GM19240 (cell line): ENCODE measurements around the gene SFXN5.
"Not testable (repeated sequence)": the region's sequence is repeated elsewhere in the genome, so short reads cannot be mapped to it uniquely, and the experiment has no call there.

Source experiments
- DNase-seq: peaks from one replicate; pipeline ENCODE4 v3.0.0; 2011; ENCODE audit warnings: low spot score; ENCODE audit not compliant: insufficient read length

The SFXN5 gene, protein sequence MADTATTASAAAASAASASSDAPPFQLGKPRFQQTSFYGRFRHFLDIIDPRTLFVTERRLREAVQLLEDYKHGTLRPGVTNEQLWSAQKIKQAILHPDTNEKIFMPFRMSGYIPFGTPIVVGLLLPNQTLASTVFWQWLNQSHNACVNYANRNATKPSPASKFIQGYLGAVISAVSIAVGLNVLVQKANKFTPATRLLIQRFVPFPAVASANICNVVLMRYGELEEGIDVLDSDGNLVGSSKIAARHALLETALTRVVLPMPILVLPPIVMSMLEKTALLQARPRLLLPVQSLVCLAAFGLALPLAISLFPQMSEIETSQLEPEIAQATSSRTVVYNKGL

GRCh38 chr2:73071360-73072128 is at the start of gene SFXN5:
SFXN5 (minus strand) TSS chr2:73071712; CDS start chr2:73071705, 7 bp downstream.
- peak; percentile 94 for DNase-seq

GRCh38 chr2:73119611-73120239 is 48.2 kb upstream of the SFXN5 start:
- DNase-seq: not testable (repeated sequence)

DNA sequence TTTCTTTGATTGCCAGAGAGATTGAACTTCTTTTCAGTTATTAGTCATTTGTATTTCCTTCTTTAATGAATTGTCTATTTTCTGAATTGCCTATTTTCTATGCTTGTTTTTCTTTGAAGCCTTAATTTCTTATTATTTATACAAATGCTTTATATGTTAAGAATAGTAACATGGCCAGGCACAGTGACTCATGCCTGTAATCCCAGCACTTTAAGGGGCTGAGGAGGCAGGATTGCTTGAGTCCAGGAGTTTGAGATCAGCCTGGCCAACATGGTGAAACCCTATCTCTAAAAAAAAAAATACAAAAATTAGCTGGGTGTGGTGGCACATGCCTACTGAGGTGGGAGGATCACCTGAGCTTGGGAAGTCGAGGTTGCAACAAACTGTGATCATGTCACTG is 45.9 kb upstream of the SFXN5 start:
- DNase-seq: no peak

DNA sequence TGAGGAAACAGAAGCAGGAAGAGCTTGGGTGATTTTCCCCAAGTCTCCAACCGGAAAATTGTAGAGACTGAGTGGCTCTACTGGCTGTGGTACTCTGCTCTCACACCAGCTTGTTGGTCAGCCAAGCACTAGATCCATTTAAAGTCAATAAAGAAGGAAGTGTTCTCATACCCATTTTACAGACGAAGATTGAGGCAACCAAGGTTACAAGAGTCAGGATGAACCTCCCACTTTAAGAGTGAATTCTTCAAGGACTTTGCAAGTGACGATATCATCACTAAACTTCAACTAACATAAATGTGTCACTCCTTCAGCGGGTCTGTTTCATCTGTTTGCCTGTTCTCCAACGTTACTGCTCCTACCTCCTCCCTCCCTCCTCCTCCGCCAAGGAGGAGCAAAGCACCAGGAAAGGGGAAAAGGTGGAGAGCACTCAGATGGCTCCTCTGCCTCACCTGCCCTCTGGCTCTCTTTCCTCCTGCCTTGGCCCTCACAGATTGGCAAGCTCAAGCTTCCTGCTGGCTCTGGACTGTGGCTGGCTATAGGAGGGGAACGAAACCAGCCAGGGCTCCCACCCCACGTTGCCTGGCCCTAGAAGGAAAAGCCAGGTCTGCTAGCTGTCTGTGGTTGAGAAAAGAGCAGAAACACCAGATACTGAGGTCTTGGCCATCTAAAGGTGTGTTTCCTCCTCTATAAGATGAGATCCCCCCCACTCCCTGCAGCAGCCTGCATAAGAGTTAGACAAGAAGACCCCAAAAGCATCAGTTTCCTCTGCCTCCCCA is 44.9 kb upstream of the SFXN5 start:
- DNase-seq: no peak

DNA sequence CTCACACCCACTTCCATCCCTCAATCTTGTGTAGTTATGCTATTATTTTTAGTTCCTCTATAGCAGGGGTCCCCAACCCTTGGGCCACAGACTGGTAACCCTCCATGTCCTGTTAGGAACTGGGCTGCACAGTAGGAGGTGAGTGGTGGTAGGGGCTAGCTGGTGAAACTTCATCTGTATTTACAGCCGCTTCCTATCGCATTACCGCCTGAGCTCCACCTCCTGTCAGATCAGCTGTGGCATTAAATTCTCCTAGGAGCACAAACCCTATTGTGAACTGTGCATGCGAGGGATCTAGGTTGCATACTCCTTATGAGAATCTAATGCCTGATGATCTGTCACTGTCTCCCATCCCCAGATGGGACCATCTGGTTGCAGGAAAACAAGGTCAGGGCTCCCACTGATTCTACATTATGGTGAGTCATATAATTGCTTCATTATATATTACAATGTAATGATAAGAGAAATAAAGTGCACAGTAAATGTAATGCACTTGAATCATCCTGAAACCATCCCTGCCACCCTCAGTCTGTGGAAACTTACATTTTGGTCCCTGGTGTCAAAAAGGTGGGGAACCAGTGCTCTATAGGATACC is 42.9 kb upstream of the SFXN5 start:
- DNase-seq: no peak

GRCh38 chr2:73112913-73113854 is 41.7 kb upstream of the SFXN5 start, which contains the start of gene RAB11FIP5:
RAB11FIP5 (minus strand) TSS chr2:73112948; CDS start chr2:73112777, 171 bp downstream.
- peak; percentile 29 for DNase-seq

DNA sequence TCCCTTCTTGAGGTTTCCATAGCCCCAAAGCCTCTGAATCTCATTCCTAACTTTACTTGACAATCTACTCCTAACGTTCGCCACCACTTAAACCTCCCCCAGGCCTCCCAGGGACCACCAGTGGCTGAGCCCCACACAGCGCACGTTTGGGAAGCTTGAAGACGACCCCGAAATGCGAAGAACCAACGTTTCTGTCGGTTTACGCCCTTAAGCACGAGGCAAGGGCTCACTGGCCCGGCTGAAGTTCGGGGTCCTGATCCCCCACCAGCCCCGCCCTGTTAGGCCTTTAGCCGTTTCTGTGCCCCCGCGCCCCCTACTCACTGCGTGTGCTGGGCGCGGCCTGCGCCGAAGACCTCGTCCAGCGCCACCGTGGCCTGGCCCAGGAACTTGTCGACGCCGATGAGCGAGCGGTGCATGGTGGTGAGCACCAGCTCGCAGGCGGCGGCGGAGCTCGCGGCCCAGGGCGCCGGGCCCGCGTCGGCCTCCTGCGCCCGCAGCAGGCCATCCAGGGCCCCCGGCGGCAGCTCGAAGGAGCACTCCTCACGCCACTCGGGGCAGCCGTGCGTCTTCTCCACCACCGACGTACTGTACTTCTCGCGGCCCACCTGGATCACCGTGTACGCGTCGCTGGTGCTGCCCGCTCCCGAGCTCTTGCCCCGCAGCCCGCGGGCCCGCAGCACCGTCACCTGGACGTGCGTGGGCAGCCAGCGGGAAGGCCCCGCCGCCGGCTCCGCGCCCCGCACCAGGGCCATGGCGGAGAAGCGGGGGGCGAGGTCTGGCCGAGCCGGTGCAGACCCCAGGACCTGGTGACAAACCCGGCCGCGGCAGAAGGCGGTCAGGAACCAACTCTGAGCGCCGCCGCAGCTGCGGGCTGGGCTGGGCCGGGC is 40.8 kb upstream of the SFXN5 start:
- no peak for DNase-seq

GRCh38 chr2:73111073-73112025 is 39.8 kb upstream of the SFXN5 start:
- no peak for DNase-seq

DNA sequence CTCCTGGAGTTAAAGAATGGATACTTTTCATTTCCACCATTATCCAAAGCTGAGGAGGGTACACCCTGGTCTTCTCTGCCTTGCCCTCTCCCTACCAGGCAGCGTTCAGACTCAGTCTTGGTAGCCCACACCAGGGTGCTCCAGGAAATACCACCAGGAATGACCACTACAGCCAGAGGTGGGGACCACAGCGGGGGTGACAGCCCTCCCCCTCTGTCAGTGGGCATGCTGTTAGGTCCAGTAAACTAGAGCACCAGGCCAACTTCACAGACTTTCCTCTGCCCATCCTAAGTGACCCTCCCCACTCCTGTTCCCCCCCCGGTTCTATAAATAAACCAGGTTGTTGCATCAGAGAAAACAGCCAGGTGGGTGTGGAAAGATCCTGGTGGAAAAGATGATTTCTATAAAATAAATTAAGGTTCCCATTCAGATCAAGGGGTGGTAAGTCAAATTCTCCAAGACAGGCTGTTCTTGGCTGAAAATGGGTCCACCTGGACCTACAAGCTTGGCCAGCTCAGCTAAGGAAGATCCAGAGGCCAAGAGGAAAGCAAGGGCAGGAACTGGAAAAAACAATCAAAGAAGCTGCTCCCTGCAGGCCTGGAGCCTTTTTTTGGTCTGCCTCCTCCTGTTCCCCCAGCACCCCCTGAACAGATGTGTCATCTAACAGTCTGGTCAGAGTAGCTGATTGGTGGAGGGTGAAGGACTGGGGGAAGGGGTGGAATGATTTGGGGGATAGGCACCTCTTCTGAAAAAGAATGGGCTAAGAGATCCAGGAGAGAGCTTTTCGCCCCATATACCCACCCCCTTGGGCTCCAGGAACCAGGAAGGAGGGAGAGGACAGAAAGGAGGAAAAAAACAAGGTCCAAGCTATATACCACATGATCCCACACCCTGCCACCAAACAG is 38.9 kb upstream of the SFXN5 start:
- DNase-seq: no peak

GRCh38 chr2:73109431-73110167 is 38.1 kb upstream of the SFXN5 start:
- no peak for DNase-seq

DNA sequence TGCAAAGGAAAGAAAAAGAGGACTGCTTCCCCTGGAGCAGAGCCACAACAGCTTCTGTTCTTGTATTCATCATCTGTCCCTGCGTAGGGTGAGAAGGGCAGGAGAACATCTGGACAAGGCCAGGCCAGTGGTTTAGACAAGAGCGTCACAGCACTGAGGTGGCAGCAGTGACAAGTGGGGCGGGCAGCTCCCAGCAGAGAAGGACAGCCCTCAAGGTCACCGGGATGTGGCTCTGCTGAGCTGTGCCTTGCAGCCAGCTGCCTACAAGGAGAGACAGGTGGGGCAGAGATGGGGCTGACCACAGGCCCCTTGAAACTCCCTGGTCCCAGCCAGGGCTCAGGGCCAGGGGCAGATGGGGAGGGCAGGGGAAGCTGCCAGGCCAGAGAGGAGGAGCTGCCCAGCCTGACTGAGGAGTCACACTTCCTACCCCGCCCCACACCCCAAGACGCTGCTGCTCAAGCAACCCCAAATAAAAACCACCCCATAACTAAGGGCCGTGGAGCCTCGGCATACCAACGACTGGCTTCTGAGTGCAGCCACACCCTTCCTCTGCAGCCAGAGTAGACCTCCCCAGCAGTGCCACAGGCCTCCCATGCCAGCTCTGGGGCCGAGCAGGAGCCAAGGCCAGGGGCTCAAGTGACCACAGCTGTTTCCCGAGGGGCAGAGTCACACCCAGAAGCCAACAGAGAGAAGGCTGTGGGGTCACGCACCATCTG is 35.9 kb upstream of the SFXN5 start:
- DNase-seq: no peak

DNA sequence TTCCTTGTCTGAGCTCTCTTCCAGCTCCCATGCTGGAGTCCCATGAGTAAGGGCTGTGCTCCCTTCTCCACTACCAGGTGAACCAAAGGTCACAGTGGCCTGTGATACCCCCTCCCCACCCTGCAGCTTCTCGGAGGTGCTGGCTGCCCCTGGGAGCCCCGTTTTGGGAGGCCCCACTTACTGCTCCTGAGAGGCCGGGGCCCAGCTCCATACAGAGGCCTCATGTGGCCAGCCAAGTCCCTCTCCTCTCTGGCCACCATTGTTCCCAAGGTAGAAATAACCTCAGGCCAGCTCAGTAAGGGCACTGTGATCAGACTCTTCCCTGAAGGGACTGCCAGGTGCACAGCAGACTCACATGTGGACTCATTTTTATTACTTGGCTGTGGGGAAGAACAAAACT is 35.3 kb upstream of the SFXN5 start:
- no peak for DNase-seq

DNA sequence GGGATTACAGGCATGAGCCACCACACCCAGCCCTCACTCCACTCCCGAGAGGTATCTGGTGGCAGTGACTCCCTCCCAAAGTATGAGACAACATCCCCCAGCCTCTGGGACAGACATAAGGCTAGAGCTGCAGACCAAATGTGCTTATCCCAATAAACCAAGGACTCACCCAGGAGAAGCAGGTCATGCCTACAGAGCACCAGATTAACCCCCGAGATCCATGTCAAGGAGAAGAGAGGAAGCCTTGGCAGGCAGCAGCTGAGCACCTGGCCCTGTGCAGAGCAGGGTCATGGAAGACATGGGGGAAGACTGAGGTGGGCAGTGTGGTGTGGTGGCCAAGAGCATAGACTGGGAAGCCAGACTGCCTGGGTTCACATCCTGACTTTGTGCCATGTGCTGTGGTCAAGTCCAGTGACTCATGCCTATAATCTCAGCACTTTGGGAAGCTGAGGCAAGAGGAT is 34.0 kb upstream of the SFXN5 start:
- DNase-seq: no peak

DNA sequence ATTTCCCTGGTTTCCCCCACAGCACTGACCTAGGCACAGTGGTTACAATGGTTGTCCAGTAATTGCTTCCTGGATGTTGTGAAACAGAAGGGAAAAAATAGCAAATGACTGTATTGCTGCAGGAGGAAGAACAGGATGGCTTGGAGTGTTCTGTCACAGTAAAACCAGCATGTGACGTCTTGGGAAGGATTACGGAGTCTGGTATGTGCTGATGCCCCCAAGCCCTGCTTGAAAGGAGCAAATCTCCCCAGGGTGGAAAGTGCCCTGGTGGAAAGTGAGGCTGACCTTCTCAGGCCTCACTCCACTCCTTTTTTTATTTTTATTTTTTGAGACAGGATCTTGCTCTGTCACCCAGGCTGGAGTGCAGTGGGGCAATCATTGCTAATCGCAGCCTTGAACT is 33.4 kb upstream of the SFXN5 start:
- DNase-seq: no peak

DNA sequence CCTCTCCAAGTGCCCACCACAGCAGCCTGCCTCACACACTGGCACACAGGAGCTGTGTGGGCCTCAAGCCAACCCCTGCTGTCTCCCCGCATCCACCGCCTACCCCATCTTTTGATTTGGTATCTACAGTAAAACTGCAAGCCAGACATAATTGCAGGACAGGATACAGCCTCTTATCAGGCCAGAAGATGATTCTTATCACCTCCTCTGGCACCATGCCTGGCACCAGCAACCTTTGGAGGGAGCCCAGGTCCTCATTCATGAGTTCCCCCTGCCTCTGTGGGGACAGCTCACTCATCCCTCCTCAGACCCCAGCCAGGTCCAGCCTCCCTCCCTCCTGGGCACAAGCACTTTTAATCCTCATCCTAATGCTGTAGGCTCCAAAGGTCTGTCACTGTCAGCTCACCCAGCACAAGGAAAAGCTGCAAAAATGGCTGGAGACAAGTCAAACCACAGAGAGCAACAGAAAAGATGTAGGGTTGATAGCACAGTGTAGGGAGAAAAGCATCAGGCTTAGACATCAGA is 31.6 kb upstream of the SFXN5 start:
- no peak for DNase-seq
